ENCODE measurements around the gene WIF1. TPM values are rescaled to one million over a fixed set of nuclear protein-coding genes. Genes with fewer than 3 reads are reported as not detected.

Gene WIF1
- total and polyA plus RNA-seq, 2 of the 8 experiments (the other 6 are each of a cell fraction or from before 2014, with no cell fraction given) = 1.8 to 9.1 TPM

DNA sequence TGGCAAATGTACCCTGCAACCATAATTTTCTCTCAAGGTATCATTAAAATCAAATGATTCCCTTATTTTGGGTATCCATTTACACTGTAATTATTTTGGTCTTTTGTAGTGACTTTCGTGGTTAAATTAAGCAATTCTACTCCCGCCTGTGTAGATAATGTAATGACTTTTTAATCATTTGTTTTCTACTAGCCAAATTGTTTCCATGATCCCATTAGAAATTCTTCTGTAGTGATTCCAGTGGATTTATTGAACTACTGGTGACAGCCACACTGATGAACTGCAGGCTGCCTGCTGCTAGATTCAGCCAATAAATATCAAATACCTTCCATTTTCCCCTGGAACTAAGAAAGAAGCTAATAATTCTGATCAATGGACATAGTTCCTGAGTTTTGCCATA is 96.0 kb downstream of the WIF1 start (continued):
- TF ChIP-seq, protein P1, sequence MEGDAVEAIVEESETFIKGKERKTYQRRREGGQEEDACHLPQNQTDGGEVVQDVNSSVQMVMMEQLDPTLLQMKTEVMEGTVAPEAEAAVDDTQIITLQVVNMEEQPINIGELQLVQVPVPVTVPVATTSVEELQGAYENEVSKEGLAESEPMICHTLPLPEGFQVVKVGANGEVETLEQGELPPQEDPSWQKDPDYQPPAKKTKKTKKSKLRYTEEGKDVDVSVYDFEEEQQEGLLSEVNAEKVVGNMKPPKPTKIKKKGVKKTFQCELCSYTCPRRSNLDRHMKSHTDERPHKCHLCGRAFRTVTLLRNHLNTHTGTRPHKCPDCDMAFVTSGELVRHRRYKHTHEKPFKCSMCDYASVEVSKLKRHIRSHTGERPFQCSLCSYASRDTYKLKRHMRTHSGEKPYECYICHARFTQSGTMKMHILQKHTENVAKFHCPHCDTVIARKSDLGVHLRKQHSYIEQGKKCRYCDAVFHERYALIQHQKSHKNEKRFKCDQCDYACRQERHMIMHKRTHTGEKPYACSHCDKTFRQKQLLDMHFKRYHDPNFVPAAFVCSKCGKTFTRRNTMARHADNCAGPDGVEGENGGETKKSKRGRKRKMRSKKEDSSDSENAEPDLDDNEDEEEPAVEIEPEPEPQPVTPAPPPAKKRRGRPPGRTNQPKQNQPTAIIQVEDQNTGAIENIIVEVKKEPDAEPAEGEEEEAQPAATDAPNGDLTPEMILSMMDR (IDR thresholded peaks at IDR 0.05; ENCODE audit: control extremely low read depth in 1 of 3, insufficient read depth in 1 of 3, low read depth in 1 of 3, low read length in 3 of 3) = no peak
- TF ChIP-seq CEBPB (IDR thresholded peaks at IDR 0.05; ENCODE audit: low read depth, low read length) (no peak), SIRT6 (IDR thresholded peaks at IDR 0.05; ENCODE audit: low read length) (no peak), EP300 (IDR thresholded peaks at IDR 0.05; ENCODE audit: borderline replicate concordance in 1 of 2, low read depth in 2 of 2, low read length in 2 of 2) (no peak)

Data from H1 (cell line).